Coronary artery (tissue), 2 donors: Measurements from ENCODE around the gene LRP5.
A peak's percentile ranks its signal among the peaks of the same experiment; 100 is the strongest.

Experiments used
- DNase-seq: peaks from one replicate; pipeline ENCODE4 v3.0.0-alpha.2; 2017; ENCODE audit warnings: low spot score
- H3K27ac ChIP-seq, 2 donors: fragments of 200-600 bp; sonication (generic); one replicate each; pipeline ENCODE4 v1.5.1; 2016 to 2019
- H3K4me3 ChIP-seq: fragments of 200-600 bp; sonication (generic); 2 replicates; pipeline ENCODE4 v1.5.1; 2016; ENCODE audit warnings: mild to moderate bottlenecking, moderate library complexity
- TF ChIP-seq, protein P1 (sequence below): fragments of 200-600 bp; sonication (generic); IDR thresholded peaks from one replicate; pipeline ENCODE4 v1.5.1; 2019; ENCODE audit warnings: antibody characterized with exemption

Gene LRP5

GRCh38 chr11:68303083-68303482 lies 9.3 kb upstream of the LRP5 start:
- H3K4me3 ChIP-seq: no peak overlapping the region
- TF ChIP-seq, protein P1, sequence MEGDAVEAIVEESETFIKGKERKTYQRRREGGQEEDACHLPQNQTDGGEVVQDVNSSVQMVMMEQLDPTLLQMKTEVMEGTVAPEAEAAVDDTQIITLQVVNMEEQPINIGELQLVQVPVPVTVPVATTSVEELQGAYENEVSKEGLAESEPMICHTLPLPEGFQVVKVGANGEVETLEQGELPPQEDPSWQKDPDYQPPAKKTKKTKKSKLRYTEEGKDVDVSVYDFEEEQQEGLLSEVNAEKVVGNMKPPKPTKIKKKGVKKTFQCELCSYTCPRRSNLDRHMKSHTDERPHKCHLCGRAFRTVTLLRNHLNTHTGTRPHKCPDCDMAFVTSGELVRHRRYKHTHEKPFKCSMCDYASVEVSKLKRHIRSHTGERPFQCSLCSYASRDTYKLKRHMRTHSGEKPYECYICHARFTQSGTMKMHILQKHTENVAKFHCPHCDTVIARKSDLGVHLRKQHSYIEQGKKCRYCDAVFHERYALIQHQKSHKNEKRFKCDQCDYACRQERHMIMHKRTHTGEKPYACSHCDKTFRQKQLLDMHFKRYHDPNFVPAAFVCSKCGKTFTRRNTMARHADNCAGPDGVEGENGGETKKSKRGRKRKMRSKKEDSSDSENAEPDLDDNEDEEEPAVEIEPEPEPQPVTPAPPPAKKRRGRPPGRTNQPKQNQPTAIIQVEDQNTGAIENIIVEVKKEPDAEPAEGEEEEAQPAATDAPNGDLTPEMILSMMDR: no peak
- peak overlapping the region in 1 of 2 donors; percentile 3 for H3K27ac ChIP-seq
- DNase-seq: no peak

- H3K27ac ChIP-seq: no peak overlapping the region
- no peak for DNase-seq
- TF ChIP-seq, protein P1: no peak
- H3K4me3 ChIP-seq: no peak overlapping the region
Observed at GRCh38 chr11:68303982-68304780, 8.2 kb upstream of the LRP5 start.

- DNase-seq: no peak
- H3K27ac ChIP-seq: no peak overlapping the region
- no peak overlapping the region for H3K4me3 ChIP-seq
- TF ChIP-seq, protein P1: no peak
Observed at GRCh38 chr11:68306636-68307035, 5.8 kb upstream of the LRP5 start.

DNA sequence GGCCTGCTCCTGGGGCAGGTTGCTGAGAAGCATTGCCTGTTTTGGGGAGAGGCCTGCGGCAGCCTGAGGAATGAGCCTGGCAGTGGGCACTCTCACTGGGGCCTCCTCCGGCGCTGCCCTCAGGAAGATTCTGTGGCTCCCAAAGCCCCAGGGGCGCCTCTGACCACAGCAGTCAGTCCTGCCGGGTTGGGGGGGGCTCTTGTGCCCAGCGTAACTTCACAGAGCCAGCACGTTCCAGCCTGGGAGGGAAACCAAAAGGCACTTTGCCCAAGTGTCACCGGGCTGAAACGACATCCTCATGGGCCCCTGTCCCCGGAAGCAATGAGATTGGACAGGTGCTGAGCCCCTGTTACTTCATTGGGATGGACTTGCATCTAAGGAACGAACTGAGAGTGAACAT lies 4.3 kb upstream of the LRP5 start:
- peak overlapping the region in 1 of 2 donors; percentile 49 for H3K27ac ChIP-seq
- no peak overlapping the region for H3K4me3 ChIP-seq
- peak; percentile 75 for DNase-seq
- TF ChIP-seq, protein P1: no peak

DNA sequence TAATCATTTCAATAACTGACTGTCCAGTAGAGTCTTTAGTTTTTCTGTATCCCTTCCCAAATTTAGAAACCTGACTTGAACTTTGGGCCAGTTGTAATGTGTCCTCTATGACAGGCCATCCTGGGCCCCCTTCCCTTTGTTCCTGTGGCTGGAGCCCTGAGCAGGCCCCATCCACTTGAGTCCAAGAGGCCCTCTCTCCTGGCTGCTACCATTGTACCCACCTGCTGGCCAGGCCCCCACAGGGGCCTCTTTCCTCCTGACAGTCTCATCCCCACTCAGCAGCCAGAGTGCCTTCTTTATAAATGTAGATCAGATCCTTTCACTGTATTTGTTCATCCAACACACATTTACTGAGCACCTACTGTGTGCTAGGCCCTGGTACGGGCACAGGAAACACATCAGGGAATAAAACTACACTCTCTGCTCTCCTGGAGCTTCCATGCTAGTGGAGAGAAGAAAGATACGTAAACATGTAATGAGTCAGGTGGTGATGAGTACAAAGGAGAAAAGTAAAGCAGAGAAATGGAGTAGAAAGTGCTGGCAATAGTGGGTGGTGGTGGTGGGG lies 2.7 kb upstream of the LRP5 start:
- TF ChIP-seq, protein P1: no peak
- DNase-seq: no peak
- no peak overlapping the region for H3K27ac ChIP-seq
- H3K4me3 ChIP-seq: no peak overlapping the region

DNA sequence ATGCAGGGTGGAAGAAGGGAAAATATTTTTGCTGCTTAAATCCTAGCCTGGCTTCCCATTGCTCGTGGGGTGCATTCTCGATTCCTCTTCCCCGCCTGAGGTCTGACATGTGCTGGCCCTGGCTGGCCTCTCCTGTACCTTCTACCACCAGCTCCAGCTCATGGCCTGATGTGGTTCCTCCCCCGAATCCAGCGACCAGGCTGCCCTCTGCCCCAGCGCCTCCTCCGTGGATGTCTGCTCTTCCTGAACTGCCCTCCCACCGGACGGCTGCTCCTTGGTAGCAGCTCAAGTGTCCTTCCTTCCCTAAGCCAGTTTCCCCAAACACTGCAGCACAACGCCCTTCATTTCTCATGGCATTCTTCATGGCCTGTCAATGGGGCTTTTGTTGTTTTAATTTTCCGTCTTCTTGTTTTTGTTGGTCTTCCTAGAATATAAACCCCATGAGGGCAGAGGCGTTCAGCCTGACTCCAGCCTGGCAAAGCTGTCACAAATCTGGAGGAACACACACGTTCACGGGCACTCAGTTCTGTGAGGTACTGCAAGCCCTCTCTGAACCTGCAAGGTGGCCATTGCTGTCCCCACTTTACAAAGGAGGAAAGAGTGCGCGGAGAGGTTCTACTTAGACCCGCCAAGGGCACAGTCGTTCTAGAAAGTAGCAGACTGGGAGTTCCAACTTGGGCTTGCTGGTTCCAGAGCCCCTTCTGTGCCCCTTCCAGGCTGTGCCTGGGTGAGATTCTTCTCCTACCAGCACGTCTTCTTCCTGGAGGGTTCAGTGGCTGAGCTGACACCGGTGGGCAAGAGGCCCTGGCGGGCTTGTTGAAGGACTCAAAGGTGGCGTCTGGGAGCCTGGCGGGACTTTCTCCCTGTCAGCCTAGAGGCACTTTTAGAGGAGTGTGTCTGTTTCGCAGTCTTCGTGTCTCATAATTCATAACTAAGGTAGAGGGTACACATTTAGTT lies 953 bp upstream of the LRP5 start:
- Histone ChIP-seq H3K4me3 (peak overlapping the region; percentile 84), H3K27ac (peak overlapping the region; percentile 65 to 90)
- TF ChIP-seq, protein P1: no peak
- no peak for DNase-seq
